ENCODE measurements around the gene RABL6.

DNA sequence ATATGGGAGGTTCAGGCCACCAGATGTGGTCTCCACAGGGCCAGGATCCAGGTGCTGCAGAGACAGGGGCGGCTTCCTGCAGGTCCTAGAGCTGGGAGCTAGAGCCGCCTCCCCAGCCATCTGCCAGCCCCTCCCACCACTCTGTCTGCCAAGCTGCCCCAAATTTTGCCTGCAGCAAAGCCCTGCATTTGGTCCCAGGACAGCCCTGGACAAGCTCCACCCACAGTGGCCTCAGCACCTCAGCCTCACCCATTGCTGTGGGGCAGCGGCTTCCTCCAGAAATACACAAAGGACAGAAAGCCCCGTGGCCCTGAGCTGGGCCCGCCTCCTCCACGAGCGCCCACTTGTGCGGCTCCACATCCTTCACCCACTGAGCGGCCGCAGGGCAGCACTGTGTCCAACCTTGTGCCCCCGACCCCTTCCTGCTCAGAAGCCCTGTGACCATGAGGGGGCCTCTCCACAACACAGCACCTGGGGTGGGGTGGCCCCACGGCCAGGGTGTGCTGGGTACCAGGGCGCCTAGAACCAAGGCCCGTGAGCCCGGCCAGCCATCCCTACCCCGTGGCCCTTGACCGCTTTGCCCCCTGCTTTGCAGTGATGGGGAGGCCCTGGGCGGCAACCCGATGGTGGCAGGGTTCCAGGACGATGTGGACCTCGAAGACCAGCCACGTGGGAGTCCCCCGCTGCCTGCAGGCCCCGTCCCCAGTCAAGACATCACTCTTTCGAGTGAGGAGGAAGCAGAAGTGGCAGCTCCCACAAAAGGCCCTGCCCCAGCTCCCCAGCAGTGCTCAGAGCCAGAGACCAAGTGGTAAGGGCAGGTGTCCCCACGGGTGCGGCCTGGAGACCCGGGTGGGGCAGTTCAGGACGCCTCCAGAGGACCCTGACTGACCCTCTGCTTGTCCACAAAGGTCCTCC is 30.8 kb downstream of the RABL6 start:
- TF ChIP-seq ZNF274 (IDR thresholded peaks at IDR 0.05; ENCODE audit: low read depth, low read length) (no peak), YY1 (IDR thresholded peaks at IDR 0.05; ENCODE audit: insufficient read depth, insufficient read length) (no peak), SUZ12 (IDR thresholded peaks at IDR 0.05; ENCODE audit: extremely low read depth, insufficient read depth, insufficient read length) (no peak)
